HL-60 (cell line): ENCODE data around the gene ABCG1.

Experiments
- DNase-seq, 2 experiments: peaks; one replicate each; pipeline ENCODE4 v3.0.0-alpha.2; 2010 to 2020; ENCODE audit warnings: low read depth in 1 of 2, low spot score in 1 of 2
- H3K27ac ChIP-seq: fragments of 250-450 bp; sonication (Bioruptor Pico); replicated peaks from 2 replicates; pipeline ENCODE4 v1.5.1; 2020; ENCODE audit warnings: mild to moderate bottlenecking, moderate library complexity
- H3K27me3 ChIP-seq: fragments of 250-450 bp; sonication (Bioruptor Pico); 2 replicates; pipeline ENCODE4 v1.5.1; 2021; ENCODE audit warnings: mild to moderate bottlenecking, moderate library complexity; ENCODE audit not compliant: insufficient read depth, poor library complexity, severe bottlenecking
- H3K4me3 ChIP-seq: replicated peaks from 2 replicates; pipeline ENCODE4 v1.5.1; 2011; ENCODE audit warnings: mild to moderate bottlenecking, control low read depth, low read length; ENCODE audit not compliant: insufficient read depth
- CTCF ChIP-seq: IDR thresholded peaks from one replicate; pipeline ENCODE4 v1.5.1; 2011; ENCODE audit warnings: low read length, control low read depth, inconsistent platforms; ENCODE audit not compliant: insufficient read depth
- GABPA ChIP-seq: IDR thresholded peaks from 2 replicates; pipeline ENCODE4 v1.6.1; 2012; ENCODE audit warnings: low read depth
- POLR2AphosphoS5 ChIP-seq: IDR thresholded peaks from 2 replicates; pipeline ENCODE4 v1.6.1; 2012; ENCODE audit warnings: low read depth
- REST ChIP-seq: IDR thresholded peaks from 2 replicates; pipeline ENCODE4 v1.6.1; 2012; ENCODE audit warnings: low read depth; ENCODE audit not compliant: insufficient replicate concordance
- SPI1 ChIP-seq: IDR thresholded peaks from 2 replicates; pipeline ENCODE4 v1.6.1; 2012; ENCODE audit warnings: low read depth, mild to moderate bottlenecking, borderline replicate concordance

The ABCG1 gene

GRCh38 chr21:42234041-42234440, 15.1 kb downstream of the ABCG1 start:
- Histone ChIP-seq H3K4me3 (no peak overlapping the region), H3K27ac (peak overlapping the region; percentile 22; the same call in 1 of the 2 replicates), H3K27me3 (no peaks in the 10 kb centered on the region)
- TF ChIP-seq SPI1 (no peak), REST (no peak), GABPA (no peak), POLR2AphosphoS5 (no peak), CTCF (no peak)
- no peak for DNase-seq

- TF ChIP-seq POLR2AphosphoS5 (no peak), GABPA (no peak), SPI1 (no peak), REST (no peak), CTCF (no peak)
- Histone ChIP-seq H3K4me3 (peak overlapping the region; percentile 40), H3K27me3 (no peaks in the 10 kb centered on the region), H3K27ac (no peak overlapping the region)
- DNase-seq, result peak; percentile 38 to 40
Measured at GRCh38 chr21:42234464-42235241, 15.7 kb downstream of the ABCG1 start.

GRCh38 chr21:42235593-42235992, 16.7 kb downstream of the ABCG1 start:
- no peak overlapping the region for H3K4me3 ChIP-seq
- TF ChIP-seq GABPA (no peak), POLR2AphosphoS5 (no peak), CTCF (no peak), SPI1 (no peak), REST (no peak)
- no peak for DNase-seq
- no peaks in the 10 kb centered on the region for H3K27me3 ChIP-seq
- no peak overlapping the region for H3K27ac ChIP-seq
